Measurements from ENCODE around the gene STARD3NL. TPM values are rescaled to one million over a fixed set of nuclear protein-coding genes. Genes with fewer than 3 reads are reported as not detected.

The STARD3NL gene
- polyA plus RNA-seq, 1 experiment = 25.8 TPM

DNA sequence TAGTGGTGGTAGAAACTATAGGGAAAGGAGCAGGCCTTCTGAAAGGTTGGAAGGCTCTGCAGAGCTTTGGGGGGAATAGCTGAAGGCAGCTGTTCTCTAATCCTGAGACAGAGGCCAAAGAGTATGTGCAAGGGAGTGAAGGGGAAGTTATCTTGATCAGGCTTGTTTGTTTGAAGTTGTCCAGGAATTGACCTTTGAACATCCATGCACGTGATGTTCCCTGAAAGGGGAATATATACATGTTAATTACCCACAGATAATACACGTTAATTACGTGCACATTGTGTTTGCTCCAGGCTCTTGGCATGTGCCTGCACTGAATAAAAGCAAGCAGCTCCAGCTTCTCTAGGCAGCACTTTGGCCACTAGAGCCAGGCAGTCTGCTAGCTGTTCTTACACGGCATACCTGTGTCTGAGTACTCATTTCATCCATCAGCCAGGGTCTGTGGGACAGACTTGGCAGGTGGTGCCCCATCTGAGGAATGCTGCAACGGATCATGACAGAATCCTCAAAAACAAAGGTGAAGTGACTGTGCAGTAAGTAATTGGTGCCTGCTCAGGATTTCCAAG lies 18.0 kb upstream of the STARD3NL start:
- Histone ChIP-seq H3K27me3 (ENCODE audit: control insufficient read depth, insufficient read depth, low read length) (no peaks in the 10 kb centered on the region; the same call in 1 of the 2 replicates), H3K4me3 (ENCODE audit: low read depth, low read length) (no peak overlapping the region), H3K36me3 (ENCODE audit: control insufficient read depth, insufficient read depth, low read length) (no peaks in the 10 kb centered on the region)
- ChIA-PET CTCF (interaction anchor here (0.8 to 1.5 kb wide), 2 partner anchors 55 to 56 kb away, joined by 3 read pairs; no protein-coding TSS in a partner anchor), POLR2A (no interaction called here)
- TF ChIP-seq, protein P1, sequence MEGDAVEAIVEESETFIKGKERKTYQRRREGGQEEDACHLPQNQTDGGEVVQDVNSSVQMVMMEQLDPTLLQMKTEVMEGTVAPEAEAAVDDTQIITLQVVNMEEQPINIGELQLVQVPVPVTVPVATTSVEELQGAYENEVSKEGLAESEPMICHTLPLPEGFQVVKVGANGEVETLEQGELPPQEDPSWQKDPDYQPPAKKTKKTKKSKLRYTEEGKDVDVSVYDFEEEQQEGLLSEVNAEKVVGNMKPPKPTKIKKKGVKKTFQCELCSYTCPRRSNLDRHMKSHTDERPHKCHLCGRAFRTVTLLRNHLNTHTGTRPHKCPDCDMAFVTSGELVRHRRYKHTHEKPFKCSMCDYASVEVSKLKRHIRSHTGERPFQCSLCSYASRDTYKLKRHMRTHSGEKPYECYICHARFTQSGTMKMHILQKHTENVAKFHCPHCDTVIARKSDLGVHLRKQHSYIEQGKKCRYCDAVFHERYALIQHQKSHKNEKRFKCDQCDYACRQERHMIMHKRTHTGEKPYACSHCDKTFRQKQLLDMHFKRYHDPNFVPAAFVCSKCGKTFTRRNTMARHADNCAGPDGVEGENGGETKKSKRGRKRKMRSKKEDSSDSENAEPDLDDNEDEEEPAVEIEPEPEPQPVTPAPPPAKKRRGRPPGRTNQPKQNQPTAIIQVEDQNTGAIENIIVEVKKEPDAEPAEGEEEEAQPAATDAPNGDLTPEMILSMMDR (IDR thresholded peaks at IDR 0.05; ENCODE audit: insufficient read depth, low read depth, low read length) = no peak
- no peak for DNase-seq (ENCODE audit: low read depth)

- H3K27me3 ChIP-seq (ENCODE audit: control insufficient read depth, insufficient read depth, low read length) = no peaks in the 10 kb centered on the region; the same call in 1 of the 2 replicates
- DNase-seq (ENCODE audit: low read depth) = no peak
- ChIA-PET POLR2A (no interaction called here), CTCF (interaction anchor here (1.4 kb wide), 1 partner anchor 14 kb away, joined by 5 read pairs; no protein-coding TSS in a partner anchor)
- H3K36me3 ChIP-seq (ENCODE audit: control insufficient read depth, insufficient read depth, low read length) = no peaks in the 10 kb centered on the region
- TF ChIP-seq, protein P1 (IDR thresholded peaks at IDR 0.05; ENCODE audit: insufficient read depth, low read depth, low read length) = no peak
- no peak overlapping the region for H3K4me3 ChIP-seq (ENCODE audit: low read depth, low read length)
These were observed 16.0 kb upstream of the STARD3NL start for GRCh38 chr7:38162036-38162435.

DNA sequence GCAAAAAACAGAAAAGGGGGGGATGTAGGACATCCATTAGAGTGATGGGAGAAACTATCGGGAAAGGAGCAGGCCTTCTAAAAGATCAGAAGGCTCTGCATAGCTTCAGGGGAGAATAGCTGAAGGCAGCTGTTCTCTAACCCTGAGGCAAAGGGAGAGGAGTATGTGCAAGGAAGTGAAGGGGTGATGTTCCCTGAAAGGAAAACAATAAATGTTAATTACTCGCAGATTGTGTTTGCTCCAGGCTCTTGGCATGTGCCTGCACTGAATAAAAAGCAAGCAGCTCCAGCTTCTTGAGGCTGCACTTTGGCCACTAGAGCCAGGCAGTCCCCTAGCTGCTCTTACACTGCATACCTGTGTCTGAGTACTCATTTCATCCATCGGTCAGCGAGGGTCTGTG lies 14.4 kb upstream of the STARD3NL start:
- no peak overlapping the region for H3K4me3 ChIP-seq (ENCODE audit: low read depth, low read length)
- TF ChIP-seq, protein P1 (IDR thresholded peaks at IDR 0.05; ENCODE audit: insufficient read depth, low read depth, low read length) = no peak
- ChIA-PET CTCF (no interaction called here), POLR2A (no interaction called here)
- peaks cover 2% of the 10 kb centered on the region; the same call in 1 of the 2 replicates for H3K27me3 ChIP-seq (ENCODE audit: control insufficient read depth, insufficient read depth, low read length)
- no peak for DNase-seq (ENCODE audit: low read depth)
- H3K36me3 ChIP-seq (ENCODE audit: control insufficient read depth, insufficient read depth, low read length) = no peaks in the 10 kb centered on the region

GRCh38 chr7:38168890-38169570 lies 9.0 kb upstream of the STARD3NL start:
- no peak for DNase-seq (ENCODE audit: low read depth)
- Histone ChIP-seq H3K4me3 (ENCODE audit: low read depth, low read length) (no peak overlapping the region), H3K27me3 (ENCODE audit: control insufficient read depth, insufficient read depth, low read length) (0 out of 2 replicates have a peak, but pooled peaks cover 2% of the 10 kb centered on the region), H3K36me3 (ENCODE audit: control insufficient read depth, insufficient read depth, low read length) (no peaks in the 10 kb centered on the region)
- POLR2A ChIA-PET = no interaction called here
- TF ChIP-seq, protein P1 (IDR thresholded peaks at IDR 0.05; ENCODE audit: insufficient read depth, low read depth, low read length) = no peak
- CTCF ChIA-PET = interaction anchor here (1.2 to 1.7 kb wide), 2 partner anchors 47 to 64 kb away, joined by 4 to 8 read pairs; no protein-coding TSS in a partner anchor

DNA sequence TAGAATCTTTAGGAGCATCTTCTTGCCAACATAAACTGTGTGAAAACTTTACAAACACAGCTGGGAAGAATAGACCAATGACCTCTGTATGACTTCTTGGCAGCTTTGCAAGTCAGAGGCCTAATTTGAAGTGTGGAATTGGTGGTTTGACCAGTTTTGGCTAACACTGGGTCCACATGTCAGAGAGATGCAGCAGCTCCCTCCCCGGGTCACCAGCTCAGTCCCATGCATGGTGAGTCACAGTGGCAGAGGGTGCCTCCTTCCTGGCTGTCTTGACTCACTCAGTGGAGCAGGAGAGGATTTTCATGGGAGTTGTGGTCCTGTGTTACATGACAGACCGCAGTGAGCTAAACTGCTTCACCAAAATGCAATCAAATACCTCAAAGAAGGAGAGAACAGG lies 8.2 kb upstream of the STARD3NL start:
- CTCF ChIA-PET = interaction anchor here (1.2 to 1.7 kb wide), 2 partner anchors 46 to 65 kb away, joined by 4 to 8 read pairs; no protein-coding TSS in a partner anchor
- no peak overlapping the region for H3K4me3 ChIP-seq (ENCODE audit: low read depth, low read length)
- TF ChIP-seq, protein P1 (IDR thresholded peaks at IDR 0.05; ENCODE audit: insufficient read depth, low read depth, low read length) = no peak
- 0 out of 2 replicates have a peak, but pooled peaks cover 2% of the 10 kb centered on the region for H3K27me3 ChIP-seq (ENCODE audit: control insufficient read depth, insufficient read depth, low read length)
- POLR2A ChIA-PET = no interaction called here
- H3K36me3 ChIP-seq (ENCODE audit: control insufficient read depth, insufficient read depth, low read length) = no peaks in the 10 kb centered on the region
- no peak for DNase-seq (ENCODE audit: low read depth)

All from BJ (cell line).